ENCODE data around the gene CXorf49B. TPM values are rescaled to one million over a fixed set of nuclear protein-coding genes. Genes with fewer than 3 reads are reported as not detected.
"Not testable (repeated sequence)": the region's sequence is repeated elsewhere in the genome, so short reads cannot be mapped to it uniquely, and the experiment has no call there.

CXorf49B gene
- polyA plus RNA-seq, 1 experiment: not detected

GRCh38 chrX:71782950-71783299, 19.8 kb downstream of the CXorf49B start:
- DNase-seq (ENCODE audit: low read depth); POLR2A ChIA-PET; H3K27me3 ChIP-seq (ENCODE audit: control insufficient read depth, insufficient read depth, low read length); H3K36me3 ChIP-seq (ENCODE audit: control insufficient read depth, insufficient read depth, low read length); H3K4me3 ChIP-seq (ENCODE audit: low read depth, low read length); CTCF ChIA-PET: not testable (repeated sequence)

GRCh38 chrX:71783569-71784347, 20.6 kb downstream of the CXorf49B start:
- POLR2A ChIA-PET; H3K36me3 ChIP-seq (ENCODE audit: control insufficient read depth, insufficient read depth, low read length); H3K4me3 ChIP-seq (ENCODE audit: low read depth, low read length); CTCF ChIA-PET; DNase-seq (ENCODE audit: low read depth); H3K27me3 ChIP-seq (ENCODE audit: control insufficient read depth, insufficient read depth, low read length): not testable (repeated sequence)

- H3K4me3 ChIP-seq (ENCODE audit: low read depth, low read length); DNase-seq (ENCODE audit: low read depth); CTCF ChIA-PET; H3K27me3 ChIP-seq (ENCODE audit: control insufficient read depth, insufficient read depth, low read length); H3K36me3 ChIP-seq (ENCODE audit: control insufficient read depth, insufficient read depth, low read length); POLR2A ChIA-PET: not testable (repeated sequence)
Measured at GRCh38 chrX:71784348-71784983, 21.3 kb downstream of the CXorf49B start.

- H3K4me3 ChIP-seq (ENCODE audit: low read depth, low read length); CTCF ChIA-PET; H3K36me3 ChIP-seq (ENCODE audit: control insufficient read depth, insufficient read depth, low read length); POLR2A ChIA-PET; H3K27me3 ChIP-seq (ENCODE audit: control insufficient read depth, insufficient read depth, low read length); DNase-seq (ENCODE audit: low read depth): not testable (repeated sequence)
Measured at GRCh38 chrX:71806450-71806849, 43.3 kb downstream of the CXorf49B start.

- H3K36me3 ChIP-seq (ENCODE audit: control insufficient read depth, insufficient read depth, low read length): no peaks in the 10 kb centered on the region
- no peak for DNase-seq (ENCODE audit: low read depth)
- TF ChIP-seq CTCF (IDR thresholded peaks at IDR 0.05; ENCODE audit: insufficient read depth, low read depth, low read length): no peak
- no peaks in the 10 kb centered on the region for H3K27me3 ChIP-seq (ENCODE audit: control insufficient read depth, insufficient read depth, low read length)
- H3K4me3 ChIP-seq (ENCODE audit: low read depth, low read length): no peak overlapping the region
- CTCF ChIA-PET: no interaction called here
- POLR2A ChIA-PET: no interaction called here
Measured at GRCh38 chrX:71809886-71810285, 46.7 kb downstream of the CXorf49B start.

- no peaks in the 10 kb centered on the region for H3K36me3 ChIP-seq (ENCODE audit: control insufficient read depth, insufficient read depth, low read length)
- ChIA-PET CTCF (no interaction called here), POLR2A (no interaction called here)
- DNase-seq (ENCODE audit: low read depth): no peak
- no peaks in the 10 kb centered on the region for H3K27me3 ChIP-seq (ENCODE audit: control insufficient read depth, insufficient read depth, low read length)
- H3K4me3 ChIP-seq (ENCODE audit: low read depth, low read length): no peak overlapping the region
- TF ChIP-seq CTCF (IDR thresholded peaks at IDR 0.05; ENCODE audit: insufficient read depth, low read depth, low read length): no peak
Measured at GRCh38 chrX:71814123-71814912, 51.2 kb downstream of the CXorf49B start.

GRCh38 chrX:71815121-71815905, 52.2 kb downstream of the CXorf49B start:
- H3K27me3 ChIP-seq (ENCODE audit: control insufficient read depth, insufficient read depth, low read length): no peaks in the 10 kb centered on the region
- H3K4me3 ChIP-seq (ENCODE audit: low read depth, low read length): no peak overlapping the region
- no peak for DNase-seq (ENCODE audit: low read depth)
- CTCF ChIA-PET: no interaction called here
- no peak for TF ChIP-seq CTCF (IDR thresholded peaks at IDR 0.05; ENCODE audit: insufficient read depth, low read depth, low read length)
- no peaks in the 10 kb centered on the region for H3K36me3 ChIP-seq (ENCODE audit: control insufficient read depth, insufficient read depth, low read length)
- POLR2A ChIA-PET: no interaction called here

Measured in BJ (cell line).